Activated CD4-positive, CD25-positive, alpha-beta regulatory T cell treated with anti-CD3 and anti-CD28 coated beads, Interleukin-2, amount 50 U/mL, for 24 hours (primary cell): ENCODE data around the gene MN1.

ENCODE experiments used
- ATAC-seq, 2 donors: fragments of 150-1000 bp; cut with Tn5 transposase; one replicate each; pipeline ENCODE4 v1.10.0; 2021; ENCODE audit warnings: mild to moderate bottlenecking in 1 of 2, moderate library complexity in 1 of 2

The MN1 gene

GRCh38 chr22:27731621-27732020, 69.9 kb downstream of the MN1 start:
- no peak for ATAC-seq

GRCh38 chr22:27730641-27731433, 70.7 kb downstream of the MN1 start:
- ATAC-seq = no peak

- ATAC-seq = no peak
These were observed 72.3 kb downstream of the MN1 start for GRCh38 chr22:27729246-27729645.

GRCh38 chr22:27727673-27728451, 73.7 kb downstream of the MN1 start:
- ATAC-seq = no peak

- no peak for ATAC-seq
These were observed 74.7 kb downstream of the MN1 start for GRCh38 chr22:27726686-27727449.

- no peak for ATAC-seq
These were observed 75.2 kb downstream of the MN1 start for GRCh38 chr22:27726331-27726685.

GRCh38 chr22:27725661-27726060, 75.9 kb downstream of the MN1 start:
- no peak for ATAC-seq

- no peak for ATAC-seq
These were observed 76.8 kb downstream of the MN1 start for GRCh38 chr22:27724709-27725108.

GRCh38 chr22:27724157-27724556, 77.4 kb downstream of the MN1 start:
- no peak for ATAC-seq

- ATAC-seq = no peak
These were observed 77.8 kb downstream of the MN1 start for GRCh38 chr22:27723708-27724107.

GRCh38 chr22:27723158-27723557, 78.4 kb downstream of the MN1 start:
- ATAC-seq = no peak

- no peak for ATAC-seq
These were observed 80.7 kb downstream of the MN1 start for GRCh38 chr22:27720860-27721259.

GRCh38 chr22:27719535-27720227, 81.9 kb downstream of the MN1 start:
- no peak for ATAC-seq

- ATAC-seq = no peak
These were observed 82.6 kb downstream of the MN1 start for GRCh38 chr22:27719036-27719347.

- ATAC-seq = no peak
These were observed 83.1 kb downstream of the MN1 start for GRCh38 chr22:27718186-27719035.

- no peak for ATAC-seq
These were observed 84.5 kb downstream of the MN1 start for GRCh38 chr22:27717094-27717493.

- ATAC-seq = no peak
These were observed 85.5 kb downstream of the MN1 start for GRCh38 chr22:27716074-27716473.

- no peak for ATAC-seq
These were observed 86.5 kb downstream of the MN1 start for GRCh38 chr22:27715106-27715505.

GRCh38 chr22:27714068-27714467, 87.5 kb downstream of the MN1 start:
- no peak for ATAC-seq

GRCh38 chr22:27713461-27713860, 88.1 kb downstream of the MN1 start:
- no peak for ATAC-seq

GRCh38 chr22:27711756-27712155, 89.8 kb downstream of the MN1 start:
- ATAC-seq = no peak

- no peak for ATAC-seq
These were observed 90.5 kb downstream of the MN1 start for GRCh38 chr22:27711012-27711411.
